Panc1 (cell line): ENCODE data around the gene SPATA32.

ENCODE experiments used
- POLR2AphosphoS5 ChIP-seq: IDR thresholded peaks from 2 replicates; pipeline ENCODE4 v1.6.1; 2012; ENCODE audit warnings: mild to moderate bottlenecking, low read depth, low read length, moderate library complexity
- SIN3A ChIP-seq: IDR thresholded peaks from 2 replicates; pipeline ENCODE4 v1.6.1; 2012; ENCODE audit warnings: low read depth, mild to moderate bottlenecking, low read length, moderate library complexity, borderline replicate concordance; ENCODE audit not compliant: insufficient read depth
- TCF7L2 ChIP-seq: IDR thresholded peaks from 2 replicates; pipeline ENCODE4 v1.6.1; 2011; ENCODE audit warnings: mild to moderate bottlenecking, low read depth, low read length, inconsistent platforms
- TF ChIP-seq, protein P1 (sequence below): fragments of 450-650 bp; IDR thresholded peaks from 2 replicates; pipeline ENCODE4 v1.5.1; 2017; ENCODE audit warnings: mild to moderate bottlenecking
- TF ChIP-seq, protein P2 (sequence below), 2 experiments: IDR thresholded peaks; 2 replicates each; pipeline ENCODE4 v1.6.1; 2011 to 2012; ENCODE audit warnings: low read depth in 2 of 2, control low read depth in 1 of 2, low read length in 1 of 2, mild to moderate bottlenecking in 1 of 2, moderate library complexity in 1 of 2; ENCODE audit not compliant: insufficient read depth in 1 of 2

DNA sequence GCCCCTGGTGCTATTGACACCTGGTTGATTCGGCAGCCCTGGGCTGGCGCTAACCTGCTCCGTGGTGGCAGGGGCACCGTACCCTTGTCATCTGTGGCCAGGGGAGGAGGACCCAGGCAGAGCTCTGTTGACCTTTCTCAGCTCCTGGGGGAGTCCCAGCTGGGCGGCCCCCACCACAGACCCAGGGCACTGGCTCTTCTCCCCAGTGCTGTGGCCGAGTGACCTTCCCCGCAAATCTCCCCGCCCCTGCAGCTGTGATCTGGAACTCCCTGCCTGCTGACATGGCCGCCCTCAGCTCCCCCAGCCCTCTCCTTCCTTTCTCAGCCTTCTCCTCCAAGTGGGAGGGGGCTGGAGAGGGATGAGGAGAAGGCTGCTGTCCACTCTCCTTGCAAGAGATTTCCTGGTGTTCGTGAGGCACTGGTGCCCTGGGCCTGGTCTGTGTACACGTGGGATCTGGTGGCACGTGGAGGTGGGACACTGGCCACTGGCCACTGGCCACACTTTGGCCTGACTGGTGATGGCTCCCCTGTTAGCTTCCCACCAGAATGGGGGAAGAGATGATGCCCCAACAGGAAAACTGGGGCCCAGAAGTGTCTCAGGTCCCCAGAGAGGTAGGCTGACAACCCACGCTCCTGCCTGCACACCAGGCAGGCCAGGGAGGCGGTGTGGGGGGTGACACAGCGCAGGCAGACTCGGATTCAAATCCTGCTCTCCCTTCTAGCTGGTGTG, 32.0 kb downstream of the SPATA32 start:
- TF ChIP-seq, protein P1, sequence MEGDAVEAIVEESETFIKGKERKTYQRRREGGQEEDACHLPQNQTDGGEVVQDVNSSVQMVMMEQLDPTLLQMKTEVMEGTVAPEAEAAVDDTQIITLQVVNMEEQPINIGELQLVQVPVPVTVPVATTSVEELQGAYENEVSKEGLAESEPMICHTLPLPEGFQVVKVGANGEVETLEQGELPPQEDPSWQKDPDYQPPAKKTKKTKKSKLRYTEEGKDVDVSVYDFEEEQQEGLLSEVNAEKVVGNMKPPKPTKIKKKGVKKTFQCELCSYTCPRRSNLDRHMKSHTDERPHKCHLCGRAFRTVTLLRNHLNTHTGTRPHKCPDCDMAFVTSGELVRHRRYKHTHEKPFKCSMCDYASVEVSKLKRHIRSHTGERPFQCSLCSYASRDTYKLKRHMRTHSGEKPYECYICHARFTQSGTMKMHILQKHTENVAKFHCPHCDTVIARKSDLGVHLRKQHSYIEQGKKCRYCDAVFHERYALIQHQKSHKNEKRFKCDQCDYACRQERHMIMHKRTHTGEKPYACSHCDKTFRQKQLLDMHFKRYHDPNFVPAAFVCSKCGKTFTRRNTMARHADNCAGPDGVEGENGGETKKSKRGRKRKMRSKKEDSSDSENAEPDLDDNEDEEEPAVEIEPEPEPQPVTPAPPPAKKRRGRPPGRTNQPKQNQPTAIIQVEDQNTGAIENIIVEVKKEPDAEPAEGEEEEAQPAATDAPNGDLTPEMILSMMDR: no peak
- TF ChIP-seq POLR2AphosphoS5 (no peak), SIN3A (no peak), TCF7L2 (no peak)
- TF ChIP-seq, protein P2, sequence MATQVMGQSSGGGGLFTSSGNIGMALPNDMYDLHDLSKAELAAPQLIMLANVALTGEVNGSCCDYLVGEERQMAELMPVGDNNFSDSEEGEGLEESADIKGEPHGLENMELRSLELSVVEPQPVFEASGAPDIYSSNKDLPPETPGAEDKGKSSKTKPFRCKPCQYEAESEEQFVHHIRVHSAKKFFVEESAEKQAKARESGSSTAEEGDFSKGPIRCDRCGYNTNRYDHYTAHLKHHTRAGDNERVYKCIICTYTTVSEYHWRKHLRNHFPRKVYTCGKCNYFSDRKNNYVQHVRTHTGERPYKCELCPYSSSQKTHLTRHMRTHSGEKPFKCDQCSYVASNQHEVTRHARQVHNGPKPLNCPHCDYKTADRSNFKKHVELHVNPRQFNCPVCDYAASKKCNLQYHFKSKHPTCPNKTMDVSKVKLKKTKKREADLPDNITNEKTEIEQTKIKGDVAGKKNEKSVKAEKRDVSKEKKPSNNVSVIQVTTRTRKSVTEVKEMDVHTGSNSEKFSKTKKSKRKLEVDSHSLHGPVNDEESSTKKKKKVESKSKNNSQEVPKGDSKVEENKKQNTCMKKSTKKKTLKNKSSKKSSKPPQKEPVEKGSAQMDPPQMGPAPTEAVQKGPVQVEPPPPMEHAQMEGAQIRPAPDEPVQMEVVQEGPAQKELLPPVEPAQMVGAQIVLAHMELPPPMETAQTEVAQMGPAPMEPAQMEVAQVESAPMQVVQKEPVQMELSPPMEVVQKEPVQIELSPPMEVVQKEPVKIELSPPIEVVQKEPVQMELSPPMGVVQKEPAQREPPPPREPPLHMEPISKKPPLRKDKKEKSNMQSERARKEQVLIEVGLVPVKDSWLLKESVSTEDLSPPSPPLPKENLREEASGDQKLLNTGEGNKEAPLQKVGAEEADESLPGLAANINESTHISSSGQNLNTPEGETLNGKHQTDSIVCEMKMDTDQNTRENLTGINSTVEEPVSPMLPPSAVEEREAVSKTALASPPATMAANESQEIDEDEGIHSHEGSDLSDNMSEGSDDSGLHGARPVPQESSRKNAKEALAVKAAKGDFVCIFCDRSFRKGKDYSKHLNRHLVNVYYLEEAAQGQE (IDR thresholded peaks at IDR 0.05; ENCODE audit: insufficient read depth in 1 of 2, low read depth in 2 of 2, low read length in 1 of 2): no peak
